ENCODE data around the gene MAML3.

- TF ChIP-seq POLR2A (IDR thresholded peaks at IDR 0.05) = no peak
- TF ChIP-seq, protein P1, sequence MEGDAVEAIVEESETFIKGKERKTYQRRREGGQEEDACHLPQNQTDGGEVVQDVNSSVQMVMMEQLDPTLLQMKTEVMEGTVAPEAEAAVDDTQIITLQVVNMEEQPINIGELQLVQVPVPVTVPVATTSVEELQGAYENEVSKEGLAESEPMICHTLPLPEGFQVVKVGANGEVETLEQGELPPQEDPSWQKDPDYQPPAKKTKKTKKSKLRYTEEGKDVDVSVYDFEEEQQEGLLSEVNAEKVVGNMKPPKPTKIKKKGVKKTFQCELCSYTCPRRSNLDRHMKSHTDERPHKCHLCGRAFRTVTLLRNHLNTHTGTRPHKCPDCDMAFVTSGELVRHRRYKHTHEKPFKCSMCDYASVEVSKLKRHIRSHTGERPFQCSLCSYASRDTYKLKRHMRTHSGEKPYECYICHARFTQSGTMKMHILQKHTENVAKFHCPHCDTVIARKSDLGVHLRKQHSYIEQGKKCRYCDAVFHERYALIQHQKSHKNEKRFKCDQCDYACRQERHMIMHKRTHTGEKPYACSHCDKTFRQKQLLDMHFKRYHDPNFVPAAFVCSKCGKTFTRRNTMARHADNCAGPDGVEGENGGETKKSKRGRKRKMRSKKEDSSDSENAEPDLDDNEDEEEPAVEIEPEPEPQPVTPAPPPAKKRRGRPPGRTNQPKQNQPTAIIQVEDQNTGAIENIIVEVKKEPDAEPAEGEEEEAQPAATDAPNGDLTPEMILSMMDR (IDR thresholded peaks at IDR 0.05 in 8 of 11, conservative IDR thresholded peaks at IDR 0.05 in 3 of 11) = no peak
These were observed 264.7 kb downstream of the MAML3 start for GRCh38 chr4:139889264-139889663.

Data from spleen (tissue), 7 donors.